HS-5 (cell line): Measurements from ENCODE around the gene MYO1F.
"Not testable (repeated sequence)": the region's sequence is repeated elsewhere in the genome, so short reads cannot be mapped to it uniquely, and the experiment has no call there.

Experiments used
- DNase-seq: peaks from one replicate; pipeline ENCODE4 v3.0.0-alpha.2; 2012; ENCODE audit warnings: low read depth

MYO1F gene

DNA sequence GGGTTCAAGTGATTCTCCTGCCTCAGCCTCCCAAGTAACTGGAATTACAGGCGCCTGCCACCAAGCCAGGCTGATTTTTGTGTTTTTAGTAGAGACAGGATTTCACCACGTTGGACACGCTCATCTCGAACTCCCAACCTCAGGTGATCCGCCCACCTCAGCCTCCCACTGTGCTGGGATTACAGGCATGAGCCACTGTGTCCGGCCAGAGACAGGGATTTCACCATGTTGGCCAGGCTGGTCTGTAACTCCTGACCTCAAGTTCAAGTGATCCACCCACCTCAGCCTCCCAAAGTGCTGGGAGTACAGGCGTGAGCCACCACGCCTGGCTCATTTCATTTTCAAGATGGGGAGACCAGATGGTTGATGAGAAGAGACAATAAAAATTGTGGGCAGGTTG is 12.4 kb downstream of the MYO1F start:
- not testable (repeated sequence) for DNase-seq

DNA sequence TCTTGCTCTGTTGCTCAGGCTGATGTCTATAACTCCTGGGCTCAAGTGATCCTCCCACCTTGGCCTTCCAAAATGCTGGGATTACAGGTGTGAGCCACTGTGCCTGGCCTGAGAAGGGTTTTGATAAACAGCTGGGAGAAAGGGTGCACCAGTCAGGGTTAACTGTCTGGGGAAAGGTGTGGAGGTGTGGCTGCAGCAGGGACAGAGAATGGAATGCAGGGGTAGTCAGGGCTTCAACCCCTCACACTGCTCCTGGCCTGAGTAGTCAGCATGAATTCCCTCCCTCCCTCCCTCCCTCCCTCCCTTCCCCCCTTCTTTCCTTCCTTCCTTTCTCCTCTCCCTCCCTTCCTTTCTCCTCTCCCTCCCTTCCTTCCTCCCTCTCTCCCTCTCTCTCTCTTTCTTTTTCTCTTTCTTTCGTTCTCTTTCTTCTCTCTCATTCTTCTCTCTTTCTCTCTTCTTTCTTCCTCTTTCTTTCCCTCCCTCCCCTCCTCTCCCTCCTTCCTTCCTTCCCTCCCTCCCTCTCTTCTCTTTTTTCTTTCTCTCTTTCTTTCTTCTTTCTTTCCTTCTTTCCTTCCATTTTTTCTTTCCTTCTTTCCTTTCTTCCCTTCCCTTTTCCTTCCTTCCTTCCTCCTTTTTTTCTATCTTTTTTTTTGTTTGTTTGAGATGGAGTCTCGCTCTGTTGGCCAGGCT is 16.0 kb downstream of the MYO1F start:
- no peak for DNase-seq

DNA sequence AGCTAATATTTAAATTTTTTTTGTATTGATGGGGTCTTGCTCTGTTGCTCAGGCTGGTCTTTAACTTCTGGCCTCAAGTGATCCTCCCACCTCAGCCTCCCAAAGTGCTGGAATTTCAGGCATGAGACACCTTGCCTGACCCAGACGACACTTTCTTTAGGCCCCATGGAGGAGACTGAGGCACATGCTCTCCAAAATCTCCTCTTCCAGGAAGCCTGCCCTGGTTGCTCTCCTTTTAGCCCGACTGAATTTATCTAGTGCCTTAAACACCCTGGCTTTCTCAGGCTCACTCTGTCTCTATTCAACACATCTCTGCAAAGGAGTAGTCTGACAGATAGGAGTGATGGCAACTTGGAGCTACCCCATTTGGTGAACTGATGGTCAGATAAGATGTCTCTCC is 18.9 kb downstream of the MYO1F start:
- no peak for DNase-seq

DNA sequence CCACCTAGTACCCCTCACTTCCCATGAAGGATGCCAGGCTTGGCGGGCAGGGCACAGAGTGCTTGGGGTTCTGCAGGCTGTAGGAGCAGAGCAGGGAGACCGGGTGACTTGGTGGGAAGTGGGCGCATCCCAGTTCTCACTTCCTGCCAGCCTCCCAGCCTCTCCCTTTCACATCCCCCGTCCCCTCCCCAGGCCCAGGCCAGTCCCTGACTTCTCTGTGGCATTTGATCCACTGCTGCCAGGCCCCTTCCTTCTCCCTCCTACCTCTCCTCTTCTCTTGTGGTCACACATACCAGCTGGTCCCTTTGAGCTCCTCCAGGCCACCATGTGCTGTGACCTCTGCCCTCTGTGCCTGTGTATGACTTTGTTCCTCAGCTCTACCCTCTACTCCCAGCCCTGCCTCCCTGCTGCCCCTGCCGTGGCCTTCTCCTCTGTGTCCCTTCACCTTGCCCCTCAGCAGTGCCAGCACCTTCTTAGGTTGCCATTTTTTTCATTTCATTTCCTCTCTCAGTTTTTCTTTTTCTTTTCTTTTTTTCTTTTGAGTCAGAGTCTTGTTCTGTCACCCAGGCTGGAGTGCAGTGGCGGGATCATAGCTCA is 19.5 kb downstream of the MYO1F start:
- no peak for DNase-seq

DNA sequence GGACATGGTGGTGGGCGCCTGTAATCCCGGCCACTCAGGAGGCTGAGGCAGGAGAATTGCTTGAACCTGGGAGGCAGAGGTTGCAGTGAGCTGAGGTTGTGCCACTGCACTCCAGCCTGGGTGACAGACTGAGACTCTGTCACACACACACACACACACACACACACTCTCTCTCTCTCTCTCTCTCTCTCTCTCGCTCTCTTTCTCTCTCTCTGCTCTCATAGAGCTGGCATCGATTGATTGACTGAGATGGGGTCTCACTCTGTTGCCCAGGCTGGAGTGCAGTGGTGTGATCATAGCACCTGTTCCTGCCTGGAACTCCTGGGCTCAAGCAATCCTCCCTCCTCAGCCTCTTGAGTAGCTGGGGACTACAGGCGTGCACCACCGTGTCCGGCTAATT is 23.5 kb downstream of the MYO1F start:
- DNase-seq = not testable (repeated sequence)

DNA sequence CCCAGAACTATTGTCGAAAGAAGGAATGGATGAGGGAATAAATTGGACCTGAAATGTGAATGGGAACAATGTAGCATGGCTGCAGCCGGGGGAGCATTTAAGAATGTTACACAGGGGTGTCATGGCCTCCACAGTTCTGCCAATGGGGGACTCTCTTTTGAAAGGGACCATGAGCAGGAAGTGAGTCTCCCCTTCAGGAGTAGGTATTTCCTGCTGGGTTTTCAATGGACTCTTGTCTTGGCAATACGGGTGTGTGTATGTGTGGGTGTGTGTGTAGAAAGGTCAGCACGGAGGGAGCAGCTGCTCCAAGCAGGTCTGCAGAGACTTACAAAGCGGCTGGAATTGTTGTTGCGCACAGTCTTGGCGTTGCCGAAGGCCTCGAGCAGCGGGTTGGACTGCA is 24.4 kb downstream of the MYO1F start:
- DNase-seq = no peak

DNA sequence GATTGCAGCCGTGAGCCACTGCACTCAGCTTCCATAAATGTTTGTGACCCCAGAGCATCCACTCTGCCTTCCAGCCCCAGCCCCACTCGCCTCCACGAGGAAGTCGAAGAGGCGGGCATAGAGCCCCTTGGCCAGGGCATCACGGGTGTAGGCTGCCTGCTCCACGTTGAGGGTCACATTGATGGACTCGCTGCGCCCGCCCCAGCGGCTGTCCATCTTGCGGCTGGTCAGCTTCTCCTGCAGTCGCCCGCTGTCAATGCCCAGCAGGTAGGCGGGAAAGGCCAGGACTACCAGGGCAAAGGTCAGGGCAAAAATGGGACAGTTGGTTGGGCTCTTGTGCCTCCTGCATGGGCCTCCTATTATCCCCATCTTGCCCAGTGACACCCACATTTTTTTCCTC is 27.2 kb downstream of the MYO1F start:
- DNase-seq = no peak

DNA sequence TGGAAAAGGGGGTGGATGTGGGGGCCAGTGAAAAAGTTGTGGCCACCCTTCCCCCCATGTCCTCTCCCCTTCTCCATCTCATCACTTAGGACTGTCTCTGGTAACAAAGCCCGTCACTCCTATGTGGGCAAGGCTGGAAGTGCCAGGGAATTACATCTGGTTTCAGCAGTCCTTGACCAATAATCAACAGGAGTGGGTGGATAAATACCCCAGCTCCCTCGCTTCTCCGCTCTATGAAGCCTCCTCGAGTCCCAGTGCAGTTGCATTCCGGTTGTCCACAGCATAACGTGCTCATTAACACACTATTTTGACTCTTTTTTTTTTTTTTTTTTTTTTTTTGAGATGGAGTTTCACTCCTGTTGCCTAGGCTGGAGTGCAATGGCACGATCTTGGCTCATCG is 31.5 kb downstream of the MYO1F start:
- no peak for DNase-seq

DNA sequence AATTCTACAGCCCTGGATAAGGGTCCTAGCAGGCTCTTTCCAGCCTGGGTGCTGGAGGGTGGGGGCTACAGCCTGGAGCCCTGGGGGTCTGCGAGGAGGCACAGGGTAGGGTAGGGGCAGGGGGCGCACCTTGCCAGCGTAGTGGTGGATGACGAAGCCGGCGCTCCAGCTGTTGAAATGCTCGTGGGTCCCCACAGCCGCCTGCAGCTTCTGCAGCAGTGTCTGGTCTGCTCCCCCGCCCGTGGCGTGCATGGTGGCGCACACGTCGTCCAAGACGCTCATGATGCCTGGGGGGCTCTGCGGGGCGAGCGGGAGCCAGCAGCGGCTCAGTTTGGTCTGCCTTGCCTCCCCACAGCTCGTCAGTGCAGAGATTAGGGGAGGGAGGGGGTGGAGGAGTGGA is 33.1 kb downstream of the MYO1F start:
- DNase-seq = no peak

DNA sequence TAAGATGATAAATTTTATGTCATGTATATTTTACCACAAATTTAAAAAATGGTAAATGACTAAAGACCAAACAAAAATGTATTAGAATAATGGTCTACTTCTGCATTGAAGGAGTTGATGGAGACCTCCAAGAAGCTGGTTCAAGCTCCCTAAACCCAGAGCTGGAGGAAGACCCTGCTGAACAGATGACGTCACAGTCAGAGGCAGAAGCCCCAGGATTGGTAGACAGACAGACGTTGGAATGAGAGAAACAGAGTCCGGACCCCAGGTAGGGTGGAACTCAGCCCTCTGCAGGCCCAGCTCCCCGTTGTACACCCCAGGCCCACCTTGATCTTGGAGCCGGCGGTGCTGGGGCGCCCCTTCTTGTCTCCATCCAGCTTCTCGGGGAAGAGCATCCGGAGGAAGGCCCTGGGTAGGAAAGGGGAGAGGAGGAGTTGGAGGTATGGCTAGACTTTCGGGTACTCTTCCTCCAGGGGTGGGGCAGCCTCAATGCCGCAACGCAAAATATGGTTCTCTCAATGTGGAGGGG is 37.6 kb downstream of the MYO1F start:
- DNase-seq = no peak

DNA sequence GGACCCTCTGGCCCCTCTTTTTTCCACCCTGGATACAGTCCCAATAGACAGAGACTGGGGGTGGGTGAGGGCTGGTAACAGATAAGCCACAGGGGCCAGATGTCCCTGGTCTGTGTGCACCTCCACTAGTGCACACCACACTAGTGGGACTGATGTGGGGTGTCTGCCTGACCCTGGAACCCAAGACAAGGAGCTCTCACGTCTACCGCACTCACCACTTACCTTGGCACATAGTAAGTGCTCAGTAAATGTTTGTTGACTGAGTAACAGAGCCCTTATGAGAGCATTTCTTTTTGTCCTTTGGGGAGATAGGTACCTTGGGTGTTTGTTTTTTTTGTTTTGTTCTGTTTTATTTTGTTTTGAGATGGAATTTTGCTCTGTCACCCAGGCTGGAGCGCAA is 40.1 kb downstream of the MYO1F start:
- no peak for DNase-seq

DNA sequence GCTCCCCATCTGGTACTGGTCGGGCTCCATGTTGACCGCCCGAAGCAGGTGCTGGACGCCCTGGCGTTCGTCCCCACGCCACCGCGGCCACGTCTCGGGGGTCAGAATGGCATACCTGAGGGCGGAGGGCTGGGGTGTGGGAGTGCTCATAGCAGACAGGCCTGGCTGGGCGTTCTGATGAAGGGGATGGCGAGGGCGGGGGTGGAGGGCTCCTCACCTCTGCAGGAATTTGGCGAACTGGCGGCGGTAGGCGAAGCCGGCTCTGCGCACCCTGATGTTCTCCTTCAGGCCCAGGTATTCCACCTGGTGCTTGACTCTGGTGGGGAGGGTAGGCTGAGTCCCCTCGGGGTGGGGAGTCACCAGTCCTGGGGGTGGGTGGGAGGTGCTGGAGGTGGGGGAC is 41.0 kb downstream of the MYO1F start:
- no peak for DNase-seq

DNA sequence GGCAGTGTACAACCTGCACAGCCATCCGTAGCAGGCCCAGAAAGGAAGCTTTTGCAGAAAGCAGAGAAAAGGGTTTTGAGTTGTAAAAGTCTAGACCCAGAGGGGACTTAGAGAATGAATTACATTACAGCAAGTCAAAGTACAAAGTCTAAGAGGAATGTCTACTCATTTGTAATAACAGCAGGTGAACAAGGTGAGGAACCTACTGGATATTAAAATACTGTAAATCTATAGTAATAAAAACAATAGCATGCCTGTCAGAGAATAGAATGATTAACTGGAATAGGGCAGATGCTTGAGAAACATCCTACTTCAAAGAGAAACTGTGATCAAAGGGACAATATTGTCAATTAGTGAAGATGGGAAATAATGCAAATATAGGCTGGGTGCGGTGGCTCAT is 45.0 kb downstream of the MYO1F start:
- DNase-seq = no peak

DNA sequence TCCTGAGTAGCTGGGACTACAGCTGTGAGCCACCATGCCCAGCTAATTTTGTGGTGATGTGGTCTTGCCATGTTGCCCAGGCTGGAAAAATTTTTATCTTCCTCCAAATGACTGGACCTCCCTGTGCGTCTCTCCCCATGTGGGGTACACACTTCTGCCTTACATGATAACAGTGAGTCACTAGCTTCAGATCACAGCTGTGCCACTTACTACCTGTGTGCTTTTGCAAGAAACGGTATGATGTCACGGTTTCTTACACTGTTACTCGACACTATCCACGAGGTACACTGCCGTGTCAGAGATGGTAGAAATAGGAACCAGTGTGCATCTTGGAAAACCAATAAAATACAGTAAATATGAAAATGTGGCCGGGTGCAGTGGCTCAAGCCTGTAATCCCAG is 45.8 kb downstream of the MYO1F start:
- no peak for DNase-seq

DNA sequence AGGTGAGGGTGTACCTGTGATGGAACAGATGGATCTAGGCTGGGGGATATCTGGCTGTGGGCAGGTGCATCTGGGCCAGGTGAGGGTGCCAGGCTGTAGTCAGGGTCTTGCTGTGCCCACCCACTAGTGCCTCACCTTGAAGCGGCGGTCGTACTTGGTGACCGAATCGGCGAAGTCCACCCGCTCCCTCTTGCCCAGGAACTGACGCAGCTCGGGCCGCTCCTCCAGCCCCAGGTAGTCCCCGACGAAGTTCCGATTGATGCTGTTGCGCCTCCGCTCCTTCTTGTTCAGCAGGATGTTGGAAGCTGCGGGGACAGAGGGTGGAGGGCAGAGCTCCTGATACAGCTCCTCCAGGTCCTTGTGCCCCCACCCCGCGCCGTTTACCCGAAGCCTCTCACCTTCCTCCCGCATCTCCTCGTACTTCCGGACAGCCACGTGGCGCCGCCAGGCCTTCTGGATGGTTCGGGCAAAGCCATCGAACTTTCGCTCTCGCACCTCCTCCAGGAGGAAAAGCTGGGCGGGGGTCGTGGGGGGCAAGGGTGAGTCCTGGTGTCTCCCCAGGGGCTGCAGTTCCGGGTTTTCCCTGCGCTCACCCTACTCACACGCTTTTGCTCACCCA is 47.1 kb downstream of the MYO1F start:
- no peak for DNase-seq

DNA sequence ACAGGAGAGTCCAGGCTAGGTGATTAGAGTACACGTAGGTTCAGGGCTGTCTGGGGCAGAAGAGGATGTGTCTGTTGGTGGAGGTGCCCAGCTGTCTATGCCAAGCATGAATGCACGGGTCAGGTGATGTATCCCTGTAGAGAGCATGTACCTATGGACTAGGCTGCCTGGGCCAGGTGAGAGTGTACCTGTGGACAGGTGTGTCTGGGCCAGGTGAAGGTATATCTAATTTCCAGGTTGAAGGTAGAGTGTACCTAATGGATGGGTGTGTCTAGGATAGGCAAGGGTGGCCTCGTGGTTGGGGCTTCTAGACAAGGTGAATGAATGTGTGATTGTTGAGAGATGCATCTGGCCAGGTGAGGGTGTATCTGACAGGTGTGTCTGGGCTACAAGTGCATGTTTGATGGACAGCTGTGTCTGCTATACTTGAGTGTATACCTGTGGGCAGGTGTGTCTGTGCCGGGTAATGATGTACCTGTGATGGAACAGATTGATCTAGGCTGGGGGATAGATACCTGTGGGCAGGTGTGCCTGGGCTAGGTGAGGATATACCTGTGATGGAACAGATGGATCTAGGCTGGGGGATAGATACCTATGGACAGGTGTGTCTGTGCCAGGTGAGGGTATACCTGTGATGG is 47.8 kb downstream of the MYO1F start:
- no peak for DNase-seq

DNA sequence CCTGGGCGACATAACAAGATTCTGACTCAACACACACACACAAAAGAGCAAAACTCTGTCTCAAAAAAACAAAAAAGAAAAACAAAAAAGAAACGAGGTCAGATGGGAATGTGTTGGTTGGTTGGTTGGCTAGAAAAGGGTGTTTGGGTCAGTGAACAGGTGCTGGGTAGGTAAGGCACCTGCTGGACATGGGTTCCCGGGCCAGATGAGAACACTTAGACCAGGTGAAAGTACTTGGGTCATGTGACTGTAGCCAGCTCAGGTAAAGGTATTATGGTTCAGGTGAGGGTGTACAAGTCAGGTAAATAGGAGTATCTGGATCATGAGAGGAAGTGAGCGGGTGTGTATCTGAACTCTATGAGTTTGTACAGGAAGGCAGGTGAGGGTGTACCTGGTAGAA is 48.7 kb downstream of the MYO1F start:
- DNase-seq = no peak

DNA sequence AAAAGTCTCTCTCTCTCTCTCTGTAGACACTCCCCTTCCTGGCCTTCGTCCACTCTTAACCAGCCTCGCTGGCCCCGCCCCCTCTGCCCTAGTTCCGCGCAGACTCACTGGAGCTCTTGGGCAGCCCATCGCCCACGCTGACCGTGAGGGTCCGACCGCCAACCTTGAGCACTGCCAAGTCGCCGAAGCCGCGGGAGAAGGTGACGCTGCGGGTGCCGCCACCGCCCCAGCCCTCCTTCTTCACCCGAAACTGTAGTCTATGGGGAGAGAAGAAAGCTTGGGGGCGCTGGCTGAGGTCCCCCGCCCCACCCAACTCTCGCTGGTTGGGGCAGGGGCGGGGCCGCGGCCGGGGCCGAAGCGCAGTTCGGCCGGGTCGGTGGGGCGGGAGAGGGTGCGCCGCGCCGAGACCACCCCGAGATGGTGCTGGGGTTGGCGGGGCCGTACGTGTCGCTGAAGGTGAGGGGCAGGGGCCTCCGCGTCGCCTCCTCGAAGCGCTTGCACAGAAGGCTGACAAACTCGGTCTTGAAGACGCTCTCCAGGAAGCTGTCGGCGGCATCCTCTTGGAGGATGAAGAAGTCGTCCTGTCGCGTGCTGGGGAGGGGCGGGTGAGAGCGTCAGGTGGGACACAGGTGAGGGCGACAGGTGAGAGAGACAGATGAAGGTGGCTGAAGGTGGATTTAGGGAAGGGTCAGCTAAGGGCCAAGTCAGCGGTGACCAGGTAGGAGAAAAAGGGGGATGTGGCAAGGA is 50.7 kb downstream of the MYO1F start:
- peak; percentile 63 for DNase-seq

DNA sequence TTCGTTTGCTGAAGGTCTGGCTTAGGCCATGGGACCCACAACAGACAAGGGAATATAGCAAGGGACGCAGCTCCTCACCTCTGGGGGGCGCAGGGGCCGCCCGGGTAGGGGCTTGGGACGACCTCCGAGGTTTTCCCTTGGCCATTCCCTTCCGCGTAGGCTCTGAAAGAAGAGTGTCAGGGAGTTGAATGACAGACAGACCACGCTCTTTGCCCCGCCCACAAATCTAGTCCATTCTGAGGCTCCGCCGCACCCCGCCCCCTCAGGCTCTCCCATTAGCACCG is 51.9 kb downstream of the MYO1F start:
- DNase-seq = no peak

DNA sequence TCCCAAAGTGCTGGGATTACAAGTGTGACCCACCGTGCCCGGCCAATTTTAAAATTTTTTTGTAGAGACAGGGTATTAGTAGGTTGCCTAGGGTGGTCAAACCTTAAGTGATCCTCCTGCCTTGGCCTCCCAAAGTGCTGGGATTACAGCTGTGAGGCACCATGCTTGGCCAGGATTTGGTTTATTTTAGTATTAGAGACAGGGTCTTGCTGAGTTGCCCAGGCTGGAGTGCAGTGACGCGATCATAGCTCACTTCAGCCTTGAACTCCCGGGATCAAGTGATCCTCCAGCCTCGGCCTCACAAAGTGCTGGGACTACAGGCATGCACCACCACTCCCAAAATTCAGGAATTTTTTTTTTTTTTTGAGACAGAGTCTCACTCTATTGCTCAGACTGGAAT is 57.9 kb downstream of the MYO1F start:
- DNase-seq = no peak

DNA sequence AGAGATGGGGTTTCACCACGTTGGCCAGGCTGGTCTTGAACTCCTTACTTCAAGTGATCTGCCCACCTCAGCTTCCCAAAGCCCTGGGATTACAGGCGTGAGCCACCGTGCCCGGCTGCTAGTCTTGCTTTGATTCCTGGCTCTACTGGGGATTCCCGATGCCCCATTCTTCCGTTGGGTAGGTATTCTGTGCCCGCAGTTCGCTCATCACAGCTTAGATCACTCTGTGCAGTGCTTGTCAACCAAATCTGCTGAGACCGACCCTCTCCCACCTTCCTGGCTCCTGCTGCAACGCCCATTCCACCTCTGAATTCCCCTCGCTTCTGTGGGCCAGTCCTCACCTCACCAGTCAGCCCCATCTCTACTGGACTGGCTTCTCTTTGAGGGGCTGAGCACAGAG is 58.7 kb downstream of the MYO1F start:
- no peak for DNase-seq

DNA sequence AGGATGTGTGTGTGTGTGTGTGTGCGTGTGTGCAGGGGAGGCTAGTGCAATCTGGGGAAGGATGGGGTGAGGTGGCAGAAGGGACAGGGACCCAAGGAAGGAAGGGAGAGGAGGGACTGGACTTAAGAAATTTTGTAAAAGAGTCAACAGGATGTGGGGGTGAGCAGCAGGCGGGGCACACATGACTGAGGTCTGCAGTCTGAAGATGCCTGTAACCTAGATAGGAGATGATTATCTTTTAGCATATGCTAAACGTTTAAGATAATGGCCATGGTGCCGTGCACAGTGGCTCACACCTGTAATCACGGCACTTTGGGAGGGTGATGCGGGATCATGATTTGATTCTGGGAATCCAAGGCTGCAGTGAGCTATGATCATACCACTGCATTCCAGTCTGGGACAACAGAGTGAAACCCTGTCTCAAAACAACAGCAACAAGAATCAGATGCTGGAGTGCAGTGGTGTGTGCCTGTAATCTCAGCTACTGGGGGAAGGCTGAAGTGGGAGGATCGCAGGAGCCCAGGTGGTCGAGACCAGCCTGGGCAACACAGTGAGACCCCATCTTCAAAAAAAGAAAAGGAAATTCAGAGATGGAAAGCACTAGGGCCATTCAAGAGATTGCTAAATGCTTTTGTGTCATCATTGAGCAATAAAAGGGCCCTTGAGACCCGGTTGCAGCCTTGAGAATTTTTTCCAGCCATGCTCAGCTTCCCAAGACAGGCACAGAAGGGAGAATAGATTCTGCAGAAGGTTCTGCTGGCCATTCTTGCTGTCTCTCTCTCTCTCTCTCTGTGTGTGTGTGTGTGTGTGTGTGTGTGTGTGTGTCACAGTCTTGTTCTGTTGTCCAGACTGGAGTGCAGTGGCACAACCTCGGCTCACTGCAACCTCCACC is 59.4 kb downstream of the MYO1F start:
- no peak for DNase-seq
